GM12872 (cell line): Measurements from ENCODE around the gene NFASC.

Experiments
- TF ChIP-seq, protein P1 (sequence below): IDR thresholded peaks from 3 replicates; pipeline ENCODE4 v1.5.1; 2011; ENCODE audit warnings: low read depth, mild to moderate bottlenecking, low read length, moderate library complexity; ENCODE audit not compliant: insufficient read depth

Gene NFASC

DNA sequence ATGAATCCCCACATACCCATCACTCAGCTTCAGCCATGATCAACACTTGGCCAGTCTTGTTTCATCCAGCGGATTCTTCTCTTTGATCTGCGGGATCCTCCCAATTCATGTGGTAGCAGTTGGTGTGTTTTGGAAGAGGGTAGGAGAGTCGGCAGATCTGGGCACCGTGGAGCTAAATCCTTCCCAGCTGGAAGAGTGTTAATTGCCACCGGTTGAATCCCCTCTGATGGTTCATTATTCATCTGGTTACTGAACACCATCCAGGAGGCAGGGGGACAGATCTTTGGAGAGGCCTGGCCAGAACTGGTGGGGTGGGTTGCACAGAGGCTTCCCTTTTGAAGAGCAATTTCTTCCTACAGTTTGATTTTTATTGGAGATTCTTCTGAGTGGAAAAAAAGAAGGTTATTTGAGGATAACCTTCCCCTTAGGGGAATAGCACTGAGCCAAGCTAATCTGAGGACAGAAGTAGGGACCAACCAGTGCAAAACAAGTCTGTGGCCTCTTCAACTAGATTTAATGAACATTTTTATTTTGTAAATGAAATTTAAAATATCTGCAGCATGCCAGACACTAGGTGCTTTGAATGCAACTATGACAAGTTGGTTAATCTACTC lies 8.1 kb downstream of the NFASC start:
- TF ChIP-seq, protein P1, sequence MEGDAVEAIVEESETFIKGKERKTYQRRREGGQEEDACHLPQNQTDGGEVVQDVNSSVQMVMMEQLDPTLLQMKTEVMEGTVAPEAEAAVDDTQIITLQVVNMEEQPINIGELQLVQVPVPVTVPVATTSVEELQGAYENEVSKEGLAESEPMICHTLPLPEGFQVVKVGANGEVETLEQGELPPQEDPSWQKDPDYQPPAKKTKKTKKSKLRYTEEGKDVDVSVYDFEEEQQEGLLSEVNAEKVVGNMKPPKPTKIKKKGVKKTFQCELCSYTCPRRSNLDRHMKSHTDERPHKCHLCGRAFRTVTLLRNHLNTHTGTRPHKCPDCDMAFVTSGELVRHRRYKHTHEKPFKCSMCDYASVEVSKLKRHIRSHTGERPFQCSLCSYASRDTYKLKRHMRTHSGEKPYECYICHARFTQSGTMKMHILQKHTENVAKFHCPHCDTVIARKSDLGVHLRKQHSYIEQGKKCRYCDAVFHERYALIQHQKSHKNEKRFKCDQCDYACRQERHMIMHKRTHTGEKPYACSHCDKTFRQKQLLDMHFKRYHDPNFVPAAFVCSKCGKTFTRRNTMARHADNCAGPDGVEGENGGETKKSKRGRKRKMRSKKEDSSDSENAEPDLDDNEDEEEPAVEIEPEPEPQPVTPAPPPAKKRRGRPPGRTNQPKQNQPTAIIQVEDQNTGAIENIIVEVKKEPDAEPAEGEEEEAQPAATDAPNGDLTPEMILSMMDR: no peak

DNA sequence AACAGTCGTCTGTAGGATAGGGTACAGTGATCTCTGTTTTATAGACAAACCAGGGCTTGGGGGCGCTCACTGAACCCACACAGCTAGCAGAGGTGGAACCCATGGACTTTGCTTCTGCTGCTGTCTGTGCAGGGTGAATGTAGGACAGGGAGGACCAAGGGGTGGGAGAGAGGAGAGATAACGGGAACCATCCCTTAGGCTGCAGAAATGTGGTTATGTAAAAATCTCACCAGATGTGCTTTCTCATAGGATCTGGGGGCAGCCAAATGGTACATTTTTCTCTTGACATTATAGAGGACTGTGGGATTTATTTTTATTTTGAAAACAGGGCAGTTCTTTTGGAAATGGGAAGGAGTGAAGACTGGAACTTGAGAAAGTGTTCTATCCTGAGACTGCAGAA lies 8.7 kb downstream of the NFASC start:
- TF ChIP-seq, protein P1: no peak

DNA sequence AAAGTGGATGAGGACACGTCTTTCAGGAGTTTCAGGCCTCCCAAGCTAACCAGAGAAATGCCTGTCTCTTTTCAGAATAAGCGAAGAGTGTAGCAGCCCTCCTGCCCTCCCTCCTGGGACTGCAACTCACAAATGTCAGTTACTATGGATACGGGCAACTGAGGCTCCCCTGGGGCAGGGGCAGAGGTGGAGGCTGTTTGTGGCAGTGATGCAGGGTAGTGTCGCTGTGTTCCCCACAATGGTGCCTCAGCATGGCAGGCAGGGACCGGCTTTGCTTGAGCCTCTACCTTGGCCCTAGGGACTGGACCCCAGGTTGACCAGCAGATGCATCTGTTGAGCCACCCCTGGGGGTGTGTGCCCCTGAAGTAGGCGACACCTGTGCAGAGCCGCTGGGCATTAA lies 10.2 kb downstream of the NFASC start:
- TF ChIP-seq, protein P1: no peak

DNA sequence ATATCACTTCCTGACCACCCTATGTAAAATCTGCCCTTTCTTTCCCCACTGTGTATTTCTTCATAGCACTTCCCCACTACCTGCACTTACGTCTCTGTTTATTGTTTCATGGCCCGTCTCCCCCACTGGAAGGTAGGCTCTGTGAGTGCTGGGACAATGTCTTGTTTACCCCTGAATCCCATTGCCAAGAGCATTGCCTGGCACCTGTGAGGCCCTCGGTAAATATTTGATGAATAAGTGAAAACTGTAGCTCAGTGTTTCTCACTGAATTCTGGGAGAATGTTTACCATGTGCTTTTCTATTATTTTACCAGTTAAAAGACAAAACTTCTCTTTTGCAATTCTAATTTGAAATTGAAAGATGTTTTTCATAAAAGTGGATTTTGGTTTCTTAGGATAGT lies 11.8 kb downstream of the NFASC start:
- TF ChIP-seq, protein P1: no peak

DNA sequence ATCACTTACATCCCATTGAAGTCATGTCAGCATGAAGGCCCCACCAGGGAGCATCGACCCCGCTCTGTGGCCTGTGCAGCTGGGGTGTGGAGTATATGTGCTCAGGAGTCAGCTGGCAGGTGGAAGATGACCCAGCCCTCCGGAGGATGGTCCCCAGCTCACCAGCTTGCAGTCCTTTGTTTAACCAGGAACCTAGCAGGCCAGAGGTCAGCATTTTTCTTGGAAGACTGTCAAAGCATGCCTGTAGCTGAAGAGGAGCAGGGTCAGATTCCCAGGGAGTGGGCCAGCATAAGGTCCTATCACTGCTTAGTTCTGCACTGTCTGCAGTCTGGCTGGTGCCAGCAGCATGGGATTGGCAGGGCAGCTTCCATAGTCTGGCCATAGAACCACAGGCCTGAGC lies 12.7 kb downstream of the NFASC start:
- TF ChIP-seq, protein P1: no peak

DNA sequence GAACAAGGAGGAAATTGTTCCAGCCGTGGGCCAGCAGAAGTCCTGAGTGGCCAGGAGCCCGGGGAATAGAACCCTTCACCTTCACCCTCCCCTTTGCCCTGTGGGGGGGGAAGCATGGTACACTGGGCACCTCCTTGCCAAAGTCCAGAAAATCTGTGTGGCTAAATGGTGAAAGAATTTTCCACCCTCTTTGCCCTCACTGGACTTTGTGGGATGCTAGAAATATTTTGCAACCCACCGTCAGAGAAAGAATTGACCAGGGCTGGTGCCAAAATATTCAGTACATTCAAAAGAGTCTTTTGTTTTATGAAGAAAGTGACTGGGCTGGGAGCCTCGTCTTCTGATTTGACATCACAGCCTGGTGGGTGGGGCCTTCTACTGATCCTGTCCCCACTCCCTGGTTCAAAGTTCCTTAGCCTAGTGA lies 14.6 kb downstream of the NFASC start:
- TF ChIP-seq, protein P1: no peak

DNA sequence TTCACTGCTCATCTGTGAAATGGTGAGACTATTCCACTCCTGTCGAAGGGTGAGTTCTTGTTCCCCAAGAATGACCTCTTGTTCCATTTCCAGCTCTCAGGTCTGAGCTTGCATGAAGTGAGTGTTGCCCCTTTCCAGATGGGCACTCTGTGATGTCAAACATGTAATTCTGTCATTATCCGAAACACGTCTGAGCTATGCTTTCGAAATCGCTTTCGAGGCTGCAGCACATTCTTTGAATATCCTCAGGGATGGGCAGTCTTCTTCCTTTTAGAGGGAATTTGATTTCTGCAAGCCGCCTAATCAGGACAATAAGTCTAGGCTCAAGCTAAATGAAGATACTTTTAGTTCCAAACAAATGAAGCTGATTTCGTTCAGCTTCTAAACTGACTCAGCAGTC lies 15.1 kb downstream of the NFASC start:
- TF ChIP-seq, protein P1: no peak

DNA sequence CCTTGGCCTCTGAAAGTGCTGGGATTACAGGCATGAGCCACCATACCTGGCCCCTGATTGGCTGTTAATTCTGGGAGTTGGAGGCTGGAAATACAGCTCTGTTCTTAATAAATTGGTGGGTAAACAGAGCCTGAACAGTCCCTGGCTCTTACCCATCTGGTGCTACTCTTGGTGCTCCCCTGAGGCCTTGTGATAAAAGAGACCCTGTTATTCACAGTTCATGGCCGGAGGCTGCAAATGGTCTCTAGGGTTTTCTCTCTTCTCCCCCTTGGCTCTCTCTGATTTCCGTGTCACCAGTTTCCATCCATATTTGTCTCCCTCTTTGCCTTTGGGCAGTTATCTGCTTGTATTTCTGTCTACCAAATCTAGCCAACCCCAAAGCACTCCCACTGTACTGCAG lies 17.2 kb downstream of the NFASC start:
- TF ChIP-seq, protein P1: no peak
